GM19193 (cell line): ENCODE data around the gene NTSR2.

Experiments used
- POLR2A ChIP-seq: IDR thresholded peaks from 4 replicates; pipeline ENCODE4 v1.6.1; 2011; ENCODE audit not compliant: insufficient read depth, insufficient read length; ENCODE audit errors: extremely low read depth

The NTSR2 gene

DNA sequence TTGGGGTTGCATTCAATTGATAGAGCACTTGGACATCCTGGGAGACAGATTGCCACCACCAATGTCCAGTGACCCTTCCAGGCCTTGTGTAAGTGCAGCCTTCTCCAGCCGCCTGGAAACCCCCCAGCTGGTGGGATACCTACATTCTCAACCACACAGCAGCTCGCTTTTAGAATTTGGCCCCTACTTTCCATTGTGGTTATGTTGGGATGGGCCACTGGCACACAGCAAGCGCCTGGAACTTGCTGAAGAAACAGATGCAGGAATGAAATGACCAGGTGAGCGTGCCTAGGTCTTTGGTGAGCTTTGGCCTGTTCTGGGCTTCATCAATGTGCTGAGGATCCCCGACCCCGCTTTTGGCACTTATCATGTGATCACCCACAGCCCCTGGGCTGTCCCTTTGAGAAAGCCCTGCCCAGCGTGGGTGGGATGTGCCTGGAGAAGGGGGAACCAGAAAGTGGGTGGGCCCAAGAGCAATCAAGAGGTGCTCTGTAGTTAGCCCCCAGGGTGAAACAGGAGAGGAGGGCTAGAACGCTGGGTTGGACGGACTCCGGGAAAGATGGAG lies 16.0 kb upstream of the NTSR2 start:
- TF ChIP-seq POLR2A: no peak

DNA sequence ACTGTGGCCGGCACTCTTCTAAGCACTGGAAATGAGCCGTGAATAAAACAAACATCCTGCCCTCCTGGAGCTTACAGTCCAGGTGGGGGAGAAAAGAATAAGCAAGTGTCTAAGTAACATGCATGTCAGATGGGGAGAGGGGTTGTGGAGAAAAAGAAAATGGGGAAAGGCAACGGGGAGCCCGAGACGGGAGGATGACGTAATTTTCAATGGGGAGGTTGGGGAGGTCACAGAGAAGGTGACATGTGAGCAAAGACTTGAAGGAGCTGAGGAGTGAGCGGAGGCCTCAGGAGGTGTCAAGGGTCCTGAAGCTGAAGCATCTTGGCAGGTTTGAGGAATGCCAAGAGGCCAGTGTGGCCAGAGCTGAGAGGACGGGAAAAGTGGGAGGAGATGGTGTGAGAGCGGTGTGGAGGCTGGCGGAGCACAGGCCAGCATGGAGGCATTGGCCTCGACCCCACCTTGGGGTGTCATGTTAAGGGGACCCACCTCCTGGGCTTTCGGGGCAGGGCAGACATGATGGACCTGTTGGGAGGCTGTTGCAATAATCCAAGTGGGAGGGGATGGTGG lies 15.0 kb upstream of the NTSR2 start:
- no peak for TF ChIP-seq POLR2A

DNA sequence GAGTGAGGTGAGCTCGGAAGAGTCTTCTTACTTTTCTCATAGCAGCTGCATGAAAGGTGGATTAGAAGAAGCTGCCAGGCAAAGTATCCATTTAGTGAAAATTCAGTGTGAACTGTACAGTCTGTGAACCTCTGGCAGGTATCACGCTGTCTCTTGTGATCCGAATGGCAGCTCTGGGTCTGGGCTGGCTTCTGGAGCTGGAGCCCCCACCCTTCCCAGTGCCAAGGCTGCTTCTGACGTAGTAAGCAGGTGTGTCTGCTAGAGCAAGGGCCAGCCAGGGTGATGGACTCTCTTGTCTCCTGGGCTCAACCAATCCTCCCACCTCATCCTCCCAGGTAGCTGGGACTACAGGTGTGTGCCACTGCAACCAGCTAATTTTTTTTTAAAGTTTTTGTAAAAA lies 14.0 kb upstream of the NTSR2 start:
- no peak for TF ChIP-seq POLR2A

DNA sequence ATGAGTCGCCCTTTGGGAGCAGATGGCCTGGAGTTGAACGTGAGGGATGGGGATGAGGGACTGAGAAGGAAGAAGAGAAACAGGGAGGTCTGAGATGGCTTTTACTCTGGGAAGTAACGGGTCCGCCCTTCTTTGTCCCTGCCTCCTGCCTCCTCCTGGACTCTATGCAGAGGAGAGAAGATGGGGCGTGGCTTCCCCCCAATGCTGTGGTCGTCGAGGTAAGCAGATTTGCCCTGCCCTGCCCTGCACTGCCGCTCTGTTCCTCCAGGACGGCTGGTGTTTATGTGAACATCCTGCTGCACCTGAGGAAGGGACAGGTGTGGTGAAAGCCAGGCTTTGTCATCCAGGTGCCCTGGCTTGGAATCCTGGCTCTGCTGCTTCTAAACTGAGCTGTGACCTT lies 13.5 kb upstream of the NTSR2 start:
- no peak for TF ChIP-seq POLR2A

DNA sequence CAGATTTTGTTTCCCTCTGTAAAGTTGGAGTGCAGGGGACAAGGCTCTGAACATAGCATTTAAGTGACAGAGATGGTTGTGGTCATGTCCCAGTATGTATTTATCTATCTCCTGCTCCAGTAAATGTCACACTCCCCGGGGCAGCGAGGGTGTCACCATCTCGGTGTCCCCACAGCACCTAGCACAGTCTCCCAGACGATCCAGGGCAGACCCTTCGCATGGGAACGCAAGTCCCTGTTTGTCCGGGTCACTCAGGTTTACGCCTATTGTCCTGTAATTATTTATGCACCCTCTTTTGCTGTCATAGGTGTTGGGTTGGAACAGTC lies 12.6 kb upstream of the NTSR2 start:
- no peak for TF ChIP-seq POLR2A

DNA sequence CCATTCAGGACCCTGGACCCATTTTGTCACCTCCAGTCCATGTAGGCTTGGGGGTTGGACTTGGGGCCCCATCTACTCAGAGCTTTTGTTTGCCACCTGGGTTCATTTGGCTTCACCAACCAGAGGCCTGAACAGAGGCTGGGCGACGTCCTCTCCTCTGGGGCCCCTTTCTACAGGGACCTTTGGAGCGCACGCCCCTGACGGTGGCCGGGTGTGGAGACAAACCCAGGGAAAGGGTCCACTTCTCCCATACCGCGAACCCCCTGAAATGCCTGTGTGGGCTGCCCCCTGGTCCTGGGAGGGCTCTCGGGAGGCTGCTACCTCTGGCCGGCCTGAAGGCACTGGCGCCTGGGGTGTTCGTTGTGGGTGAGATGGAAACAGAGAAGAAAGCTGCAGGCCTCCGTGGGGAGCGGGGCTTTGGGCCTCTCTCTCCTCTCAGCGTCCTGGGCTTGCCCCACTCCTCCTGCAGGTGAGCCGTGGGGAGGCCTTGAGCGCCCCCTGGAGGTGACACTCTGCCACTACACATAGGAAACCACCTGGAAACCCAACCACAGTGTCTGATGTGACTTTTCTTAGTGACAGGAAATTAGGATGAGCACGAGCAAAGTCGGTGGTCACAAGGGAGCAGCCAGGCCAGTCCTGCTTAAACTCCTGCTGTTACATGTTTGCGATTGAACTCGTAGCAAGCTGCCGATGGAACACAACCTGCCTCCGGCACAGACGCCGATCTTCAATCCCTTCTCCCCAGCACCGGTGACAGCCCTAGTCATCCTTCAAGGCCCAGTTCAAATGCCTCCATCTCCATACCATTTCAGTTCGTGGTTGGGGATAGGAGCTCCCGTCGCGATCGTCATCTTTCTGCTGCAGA lies 12.0 kb upstream of the NTSR2 start:
- no peak for TF ChIP-seq POLR2A

DNA sequence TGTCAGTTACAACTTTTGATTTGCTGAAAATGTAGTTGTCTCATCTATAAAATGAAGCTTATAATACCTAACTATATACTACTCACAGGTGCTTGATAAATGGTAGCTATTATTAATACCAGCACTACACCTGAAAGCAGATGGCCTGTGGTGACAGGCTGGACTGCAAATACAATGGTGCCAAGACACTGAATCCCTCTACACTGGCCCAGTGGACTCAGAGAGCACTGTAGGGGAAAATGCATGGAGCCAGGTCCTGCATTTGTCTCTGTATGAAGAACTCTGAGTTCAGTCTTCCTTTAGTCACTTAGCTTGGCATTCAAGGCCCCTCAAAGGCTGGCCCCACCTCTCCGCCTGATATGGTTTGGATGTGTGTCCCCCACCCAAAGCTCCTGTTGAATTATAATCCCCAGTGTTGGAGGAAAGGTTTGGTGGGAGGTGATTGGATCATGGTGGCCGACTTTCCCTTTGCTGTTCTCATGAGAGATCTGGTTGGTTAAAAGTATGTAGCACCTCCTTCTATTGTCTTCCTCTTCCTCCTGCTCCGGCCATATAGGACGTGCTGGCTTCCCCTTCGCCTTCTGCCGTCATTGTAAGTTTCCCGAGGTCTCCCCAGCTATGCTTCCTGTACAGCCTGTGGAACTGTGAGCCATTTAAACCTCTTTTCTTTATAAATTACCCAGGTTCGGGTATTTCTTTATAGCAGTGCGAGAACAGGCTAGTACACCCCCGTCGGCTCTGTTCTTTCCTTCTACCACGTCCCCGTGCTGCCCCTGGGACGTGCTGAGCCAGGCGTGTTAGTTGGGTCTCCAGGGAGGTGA lies 11.1 kb upstream of the NTSR2 start:
- TF ChIP-seq POLR2A: no peak

DNA sequence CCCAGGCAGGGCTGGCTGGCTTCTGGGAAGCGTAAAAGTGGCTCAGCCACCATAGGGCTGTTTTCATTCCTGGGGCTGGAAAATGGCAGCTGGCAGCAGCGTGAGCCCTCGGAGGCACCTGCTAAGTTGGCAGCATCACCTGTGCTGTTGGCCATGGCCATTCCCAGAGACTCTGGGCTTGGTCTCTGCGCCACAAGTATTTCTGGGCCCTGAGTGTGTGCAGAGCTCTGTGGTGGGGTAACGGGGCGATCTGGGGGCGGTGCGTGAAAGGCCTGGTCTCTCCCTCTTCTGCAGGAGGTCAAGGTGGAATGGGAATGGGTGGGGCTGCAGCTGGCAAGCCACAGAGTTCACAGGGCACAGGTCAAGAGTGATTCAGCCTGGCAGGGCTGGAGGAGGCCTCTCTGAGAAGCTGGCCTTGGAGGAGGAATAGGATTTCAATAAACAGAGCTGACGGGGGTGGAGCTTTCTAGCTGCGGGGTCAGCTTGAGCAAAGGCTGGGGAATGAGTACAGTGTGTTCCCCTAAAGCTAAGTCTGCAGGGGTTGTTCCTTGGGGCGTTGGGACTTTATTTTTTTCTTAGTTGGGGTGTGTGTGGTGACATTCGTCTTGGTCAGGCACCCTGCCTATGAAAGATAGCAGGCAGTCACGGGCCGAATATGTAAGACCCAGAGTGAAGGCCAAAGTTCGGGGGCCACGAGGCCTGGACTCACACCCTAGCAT lies 10.3 kb upstream of the NTSR2 start:
- TF ChIP-seq POLR2A: no peak

DNA sequence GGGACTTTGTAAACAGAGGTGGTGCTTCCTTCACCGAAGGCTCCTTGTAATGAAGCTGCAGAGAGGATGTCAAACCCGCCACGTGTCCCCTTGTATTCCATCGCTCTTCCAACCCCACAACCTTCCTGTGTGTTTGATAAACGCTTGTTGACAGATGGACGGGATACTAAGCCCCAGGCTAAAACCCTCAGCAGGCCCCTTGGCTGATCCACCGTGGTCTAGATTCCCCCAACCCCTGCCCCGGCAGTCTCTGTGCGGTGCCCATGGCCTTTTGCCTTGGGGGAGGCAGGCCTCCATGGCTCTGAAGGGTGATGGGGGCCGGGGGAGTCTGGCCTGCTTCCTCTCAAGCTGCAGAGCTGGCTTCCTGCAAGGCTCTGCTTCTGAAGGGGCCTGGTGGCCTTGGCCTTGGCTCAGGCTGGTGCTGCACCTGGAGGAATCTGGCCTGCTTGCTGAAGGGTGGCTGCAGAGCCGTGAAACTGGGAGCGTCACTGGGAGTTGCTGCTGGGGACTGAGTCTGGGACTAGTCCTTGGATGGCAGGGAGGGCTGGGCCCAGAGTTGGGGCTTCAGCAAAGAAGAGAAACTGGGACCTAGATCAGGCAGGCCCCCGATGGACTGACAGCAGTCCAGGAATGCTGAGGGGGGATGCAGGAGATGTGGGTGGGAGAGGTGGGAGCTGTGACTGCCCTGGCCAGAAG lies 9.6 kb upstream of the NTSR2 start:
- no peak for TF ChIP-seq POLR2A

DNA sequence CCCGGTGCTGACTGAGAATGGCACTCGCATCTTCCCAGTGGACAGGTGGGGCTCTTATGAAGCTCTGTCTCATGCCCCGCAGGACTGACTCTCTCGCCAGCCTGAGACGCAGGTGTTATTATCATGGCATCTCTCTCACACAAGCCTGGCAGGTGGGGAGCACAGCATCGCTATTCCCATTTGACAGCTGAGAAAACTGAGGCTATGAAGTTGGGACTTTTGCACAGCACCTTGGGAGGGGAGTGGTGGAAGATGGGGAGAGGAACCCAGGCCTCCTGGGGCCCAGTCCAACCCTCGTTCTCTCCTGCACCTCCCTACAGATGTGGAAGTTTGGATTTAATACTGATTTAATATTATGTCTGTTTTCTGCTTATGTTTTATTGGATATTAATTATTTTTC lies 9.0 kb upstream of the NTSR2 start:
- no peak for TF ChIP-seq POLR2A

DNA sequence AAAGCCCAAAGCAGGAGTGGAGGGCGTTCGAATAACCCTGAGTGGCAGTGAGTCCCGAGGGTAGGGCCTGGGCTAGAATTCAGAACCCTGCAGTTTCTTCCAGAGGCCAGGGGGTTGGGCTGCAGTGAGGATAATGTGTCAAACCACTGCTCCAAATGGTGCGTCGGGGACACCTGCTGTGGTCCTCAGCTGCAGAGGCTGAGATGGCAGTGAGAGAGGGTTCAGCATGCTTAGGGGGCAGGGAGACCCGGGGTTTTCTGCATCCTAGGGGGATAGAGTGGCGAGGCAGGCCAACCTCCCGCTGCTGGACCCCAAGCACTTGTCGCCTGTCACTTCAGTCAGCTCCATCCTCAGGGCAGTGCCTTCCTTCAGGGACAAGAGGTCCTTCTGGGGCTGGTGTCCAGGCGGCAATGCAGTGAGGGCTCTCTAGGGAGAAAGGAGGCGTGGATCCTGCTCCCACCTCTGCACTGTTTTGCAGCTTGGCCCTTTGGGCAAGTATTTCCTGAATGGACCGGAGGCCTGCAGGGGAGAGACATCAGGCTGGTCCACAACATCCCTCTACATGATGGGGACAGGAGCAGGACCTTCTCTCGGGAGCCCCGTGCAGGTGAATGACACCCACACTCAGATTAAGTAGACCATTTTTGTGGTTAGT lies 8.4 kb upstream of the NTSR2 start:
- no peak for TF ChIP-seq POLR2A

DNA sequence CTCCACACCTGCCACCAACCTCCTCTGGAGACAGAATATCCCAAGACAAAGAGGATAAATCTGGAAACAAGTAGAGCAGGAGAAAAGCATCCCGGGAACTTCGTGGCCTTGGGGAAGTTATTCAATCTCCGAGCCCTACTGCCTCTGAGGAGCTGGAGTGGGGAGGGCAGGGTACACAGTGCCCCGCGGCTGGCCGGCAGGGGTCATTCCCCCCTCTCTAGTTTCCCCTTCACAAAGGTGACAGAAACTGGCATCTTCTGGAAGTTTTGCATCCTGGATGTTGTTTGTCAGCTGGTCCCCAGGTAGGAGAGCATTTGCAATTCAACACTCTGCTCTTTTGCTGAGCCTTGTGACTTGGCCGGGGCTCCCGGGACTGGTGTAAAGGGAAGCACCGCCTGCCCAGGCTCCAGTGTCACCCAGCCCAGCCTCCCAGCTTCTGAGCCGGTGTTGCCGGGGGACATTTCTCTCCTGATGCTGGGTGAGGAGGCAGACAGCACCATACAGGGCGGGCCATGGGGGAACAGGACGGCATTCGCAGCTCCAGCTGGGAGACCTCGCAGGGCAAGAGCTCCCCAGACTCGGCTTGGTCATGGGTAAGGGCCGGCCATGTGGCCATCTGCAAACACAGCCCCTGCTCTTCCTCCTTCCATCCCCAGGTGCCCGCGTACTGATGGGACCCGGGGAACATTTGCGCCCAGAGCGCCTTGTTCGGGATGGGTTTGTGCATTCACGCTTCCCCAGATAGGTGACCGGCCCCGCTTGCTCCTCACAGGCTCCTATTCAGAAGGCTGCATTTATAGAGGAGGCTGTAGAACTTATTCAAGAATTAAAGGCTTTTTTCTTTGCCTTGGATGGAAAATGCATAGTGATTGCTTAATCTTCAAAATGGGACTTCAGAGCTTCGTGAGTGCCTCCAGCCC lies 7.4 kb upstream of the NTSR2 start:
- no peak for TF ChIP-seq POLR2A

DNA sequence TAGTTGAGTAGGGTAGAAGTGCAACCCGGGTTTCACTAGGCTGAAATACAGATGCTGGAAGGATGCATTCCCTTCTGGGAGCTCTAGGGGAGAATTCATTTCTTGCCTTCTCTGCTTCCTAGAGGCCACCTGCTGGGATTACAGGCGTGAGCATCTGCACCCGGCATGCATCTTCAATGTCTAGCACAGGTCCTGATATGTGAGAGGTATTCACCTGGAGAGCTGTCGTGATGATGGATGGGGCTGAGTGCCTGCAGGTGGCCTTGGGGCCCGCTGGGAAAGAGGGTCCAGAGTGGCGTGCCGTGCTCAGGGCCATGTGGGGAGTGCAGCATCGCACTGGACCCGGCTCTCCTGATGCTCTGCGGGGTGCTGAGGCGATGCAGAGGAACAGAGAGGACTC lies 6.6 kb upstream of the NTSR2 start:
- no peak for TF ChIP-seq POLR2A
